ENCODE data around the gene RAB44.
"Not testable (repeated sequence)": the region's sequence is repeated elsewhere in the genome, so short reads cannot be mapped to it uniquely, and the experiment has no call there.

RAB44 gene

DNA sequence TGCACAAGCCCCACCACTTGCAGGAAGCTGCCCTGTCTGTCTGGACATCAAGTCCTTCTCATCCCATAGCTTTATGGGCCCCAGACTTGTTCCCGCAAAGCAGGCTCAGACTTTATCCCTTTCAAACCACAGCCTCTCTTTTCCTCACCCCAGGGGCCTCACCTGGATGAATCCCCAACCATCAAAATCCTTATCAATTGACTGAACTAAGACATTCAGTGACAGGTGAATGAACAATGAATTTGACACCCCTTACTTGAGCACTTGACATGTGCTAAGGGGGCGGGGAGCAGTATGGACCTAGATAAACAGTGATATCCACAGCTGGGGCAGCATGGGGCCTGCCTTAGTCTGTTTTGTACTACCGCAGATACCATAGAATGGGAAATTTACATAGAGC, 5.0 kb downstream of the RAB44 start:
- Histone ChIP-seq H3K9me3 (ENCODE audit: control insufficient read depth, insufficient read depth, low read length) (no peaks in the 10 kb centered on the region), H3K9ac (ENCODE audit: low read depth, low read length) (no peak overlapping the region), H3K36me3 (ENCODE audit: insufficient read depth, low read length) (no peaks in the 10 kb centered on the region), H3K4me1 (ENCODE audit: insufficient read depth, low read length) (no peaks in the 10 kb centered on the region)

DNA sequence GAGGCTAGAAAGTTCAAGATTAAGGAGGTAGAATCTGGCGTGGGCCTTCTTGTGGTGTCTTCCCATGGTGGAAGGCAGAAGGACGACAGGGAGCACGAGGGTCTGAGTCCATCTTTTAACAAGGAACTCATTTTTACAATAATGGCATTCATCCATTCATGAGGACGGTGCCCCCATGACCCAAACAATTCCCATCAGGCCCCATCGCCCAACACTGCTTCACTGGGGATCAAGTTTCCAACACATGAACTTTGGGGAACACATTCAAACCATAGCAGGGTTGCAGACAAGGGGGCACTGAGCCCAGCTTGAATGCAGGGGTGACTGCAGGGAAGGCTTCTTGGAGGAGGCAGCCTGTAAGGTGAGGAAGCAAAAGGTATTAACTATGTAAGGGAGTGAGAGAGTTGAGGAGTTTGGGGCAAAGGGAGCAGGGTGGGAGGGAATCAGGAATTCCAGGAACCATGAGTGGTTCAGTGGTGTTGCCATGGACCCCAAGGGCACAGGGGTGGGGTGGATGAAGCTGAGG, 5.5 kb downstream of the RAB44 start:
- H3K9ac ChIP-seq (ENCODE audit: low read depth, low read length) = no peak overlapping the region
- H3K9me3 ChIP-seq (ENCODE audit: control insufficient read depth, insufficient read depth, low read length) = no peaks in the 10 kb centered on the region
- H3K4me1 ChIP-seq (ENCODE audit: insufficient read depth, low read length) = no peaks in the 10 kb centered on the region
- no peaks in the 10 kb centered on the region for H3K36me3 ChIP-seq (ENCODE audit: insufficient read depth, low read length)

DNA sequence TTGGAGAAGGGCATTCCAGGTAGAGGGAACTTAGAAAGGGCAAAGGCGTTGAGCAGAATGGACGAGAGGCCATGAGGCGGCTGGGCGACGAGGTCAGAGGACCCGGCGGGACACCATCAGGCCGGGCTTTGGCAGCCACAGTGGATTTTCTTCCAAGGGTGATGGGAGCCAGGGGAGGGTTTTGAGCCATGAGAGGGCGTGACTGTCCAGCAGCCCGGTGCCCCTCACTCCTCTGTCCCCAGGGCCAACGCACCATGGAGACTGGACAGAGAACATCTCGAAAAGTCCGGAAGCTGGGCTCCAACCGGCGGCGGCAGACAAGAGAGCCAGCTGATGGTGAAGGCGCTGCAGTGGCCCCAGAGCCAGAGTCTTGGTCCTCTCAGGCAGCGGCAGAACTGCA, 6.4 kb downstream of the RAB44 start:
- Histone ChIP-seq H3K9me3 (ENCODE audit: control insufficient read depth, insufficient read depth, low read length) (no peaks in the 10 kb centered on the region), H3K36me3 (ENCODE audit: insufficient read depth, low read length) (no peaks in the 10 kb centered on the region), H3K4me1 (ENCODE audit: insufficient read depth, low read length) (no peaks in the 10 kb centered on the region), H3K9ac (ENCODE audit: low read depth, low read length) (no peak overlapping the region)

DNA sequence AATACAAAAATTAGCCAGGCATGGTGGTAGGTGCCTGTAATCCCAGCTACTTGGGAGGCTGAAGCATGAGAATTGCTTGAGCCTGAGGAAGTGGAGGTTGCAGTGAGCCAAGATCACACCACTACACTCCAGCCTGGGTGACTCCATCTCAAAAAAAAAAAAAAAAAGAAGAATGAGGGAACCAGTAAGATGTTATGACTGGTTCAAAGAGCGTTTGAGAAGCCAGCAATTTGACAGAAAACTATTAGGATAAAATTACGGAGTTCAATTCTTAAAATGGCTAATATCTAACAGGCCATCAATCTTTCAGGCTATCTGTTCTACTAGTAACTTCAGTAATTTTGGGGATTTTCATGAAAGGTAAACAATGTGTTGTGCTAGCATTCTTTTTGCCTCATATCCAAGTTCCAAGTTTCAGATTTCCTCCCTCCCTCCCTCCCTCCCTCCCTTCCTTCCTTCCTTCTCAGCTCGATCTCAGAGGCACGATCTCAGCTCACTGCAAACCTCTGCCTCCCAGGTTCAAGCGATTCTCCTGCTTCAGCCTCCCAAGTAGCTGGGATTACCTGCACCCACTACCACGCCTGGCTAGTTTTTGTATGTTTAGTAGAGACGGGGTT, 7.4 kb downstream of the RAB44 start:
- not testable (repeated sequence) for H3K9me3 ChIP-seq (ENCODE audit: control insufficient read depth, insufficient read depth, low read length); H3K9ac ChIP-seq (ENCODE audit: low read depth, low read length); H3K4me1 ChIP-seq (ENCODE audit: insufficient read depth, low read length); H3K36me3 ChIP-seq (ENCODE audit: insufficient read depth, low read length)

DNA sequence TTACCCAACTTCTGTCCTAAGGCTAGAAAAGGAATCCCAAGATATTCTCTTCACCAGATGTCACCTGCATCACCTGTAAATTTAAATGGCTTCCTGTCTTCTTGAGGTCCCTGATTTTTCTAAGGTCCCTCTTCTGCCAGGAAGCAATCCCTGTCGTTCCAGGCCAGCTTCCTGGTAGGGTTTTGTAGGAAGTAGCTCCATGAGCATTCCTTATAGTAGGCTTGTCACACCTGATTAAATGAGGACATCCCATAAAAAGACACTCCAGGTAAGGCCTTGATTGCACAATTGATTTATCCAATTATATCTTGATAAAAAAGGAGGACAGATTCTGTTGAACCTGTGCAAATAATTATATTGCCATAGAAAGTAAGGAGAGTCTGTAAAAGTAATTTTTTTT, 8.7 kb downstream of the RAB44 start:
- no peak overlapping the region for H3K9ac ChIP-seq (ENCODE audit: low read depth, low read length)
- no peaks in the 10 kb centered on the region for H3K9me3 ChIP-seq (ENCODE audit: control insufficient read depth, insufficient read depth, low read length)
- no peaks in the 10 kb centered on the region for H3K4me1 ChIP-seq (ENCODE audit: insufficient read depth, low read length)
- no peaks in the 10 kb centered on the region for H3K36me3 ChIP-seq (ENCODE audit: insufficient read depth, low read length)

DNA sequence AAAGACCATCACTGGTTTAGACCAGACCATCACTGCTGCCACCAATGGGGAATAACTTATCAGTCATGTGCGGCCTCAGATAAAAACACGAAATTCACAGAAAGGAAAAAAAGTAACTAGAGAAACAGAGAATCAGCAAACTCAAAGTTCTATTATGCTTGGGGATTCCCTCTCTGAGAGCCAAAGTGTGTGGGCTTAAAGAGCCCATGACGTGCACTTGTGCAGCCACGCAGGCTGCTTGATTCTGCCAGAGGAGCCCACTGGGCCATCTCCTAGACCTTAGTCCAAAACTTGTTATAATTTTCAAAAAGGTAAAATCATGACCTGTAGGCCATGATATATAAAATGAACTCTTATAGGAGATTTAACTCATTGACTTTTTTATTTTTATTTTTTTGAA, 15.2 kb downstream of the RAB44 start:
- no peak overlapping the region for H3K9ac ChIP-seq (ENCODE audit: low read depth, low read length)
- H3K4me1 ChIP-seq (ENCODE audit: insufficient read depth, low read length) = peaks cover 4% of the 10 kb centered on the region; the same call in 1 of the 2 replicates
- H3K36me3 ChIP-seq (ENCODE audit: insufficient read depth, low read length) = no peaks in the 10 kb centered on the region
- H3K9me3 ChIP-seq (ENCODE audit: control insufficient read depth, insufficient read depth, low read length) = no peaks in the 10 kb centered on the region

DNA sequence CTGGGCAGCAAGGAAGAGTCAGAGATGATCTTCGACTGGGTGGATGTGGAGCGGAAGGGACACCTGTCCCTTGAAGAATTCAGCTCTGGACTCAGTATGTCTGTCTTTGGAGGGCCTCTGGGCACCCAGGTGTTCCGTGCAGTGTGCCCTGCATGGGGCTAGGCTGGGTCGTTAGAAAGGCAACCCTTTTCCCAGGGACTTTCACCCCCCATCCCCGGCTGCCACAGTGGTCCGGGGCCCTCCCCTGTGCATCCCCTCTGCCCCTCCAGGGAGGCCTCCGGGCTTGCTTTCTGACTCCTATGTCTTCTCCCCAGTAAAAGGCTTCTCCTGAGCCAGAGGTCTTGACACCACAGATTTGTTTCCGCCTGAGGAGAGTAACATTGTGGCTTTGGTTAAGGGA, 16.2 kb downstream of the RAB44 start:
- no peaks in the 10 kb centered on the region for H3K36me3 ChIP-seq (ENCODE audit: insufficient read depth, low read length)
- H3K4me1 ChIP-seq (ENCODE audit: insufficient read depth, low read length) = peaks cover 4% of the 10 kb centered on the region; the same call in 1 of the 2 replicates
- H3K9ac ChIP-seq (ENCODE audit: low read depth, low read length) = no peak overlapping the region
- H3K9me3 ChIP-seq (ENCODE audit: control insufficient read depth, insufficient read depth, low read length) = no peaks in the 10 kb centered on the region

DNA sequence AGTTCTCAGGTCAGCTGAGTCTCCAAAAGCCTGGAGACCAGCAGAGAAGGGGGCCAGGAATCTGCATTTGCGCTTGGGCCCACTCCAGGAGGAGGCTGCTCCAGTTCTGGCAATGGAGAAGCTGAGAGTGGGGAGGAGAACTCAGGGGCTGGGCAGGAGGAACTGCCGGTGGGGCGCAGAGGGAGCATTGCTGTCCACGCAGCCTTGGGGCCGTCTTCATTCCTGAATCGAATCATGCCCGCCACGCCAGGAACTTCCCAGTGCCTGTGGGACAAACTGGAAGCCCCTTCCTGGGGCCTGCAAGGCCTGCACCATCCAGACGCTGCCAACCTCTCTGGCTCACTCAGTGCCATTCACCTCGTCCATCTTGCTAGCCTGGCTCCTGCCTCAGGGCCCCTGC, 16.9 kb downstream of the RAB44 start:
- Histone ChIP-seq H3K9me3 (ENCODE audit: control insufficient read depth, insufficient read depth, low read length) (no peaks in the 10 kb centered on the region), H3K9ac (ENCODE audit: low read depth, low read length) (no peak overlapping the region), H3K36me3 (ENCODE audit: insufficient read depth, low read length) (no peaks in the 10 kb centered on the region), H3K4me1 (ENCODE audit: insufficient read depth, low read length) (peaks cover 4% of the 10 kb centered on the region; the same call in 1 of the 2 replicates)

DNA sequence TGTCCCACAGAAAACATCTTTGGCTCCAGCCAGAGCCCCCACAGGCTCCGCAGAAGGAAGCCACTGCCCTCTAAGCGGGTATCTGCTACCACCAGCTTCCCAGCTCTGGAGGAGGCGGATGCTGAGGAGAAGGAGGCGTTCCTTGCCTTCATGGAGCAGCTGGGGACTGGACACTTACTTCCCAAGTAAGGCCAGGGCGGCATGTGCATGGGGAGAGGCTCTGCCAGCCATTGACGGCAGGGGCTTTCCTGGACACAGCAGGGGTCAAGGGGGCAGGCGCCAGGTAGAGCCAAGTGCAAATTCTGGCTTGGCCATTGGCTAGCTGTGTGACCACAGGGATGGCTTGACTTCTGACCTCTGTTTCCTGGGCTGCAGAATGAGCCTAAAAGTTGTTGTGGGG, 17.8 kb downstream of the RAB44 start:
- Histone ChIP-seq H3K9me3 (ENCODE audit: control insufficient read depth, insufficient read depth, low read length) (no peaks in the 10 kb centered on the region), H3K9ac (ENCODE audit: low read depth, low read length) (no peak overlapping the region), H3K36me3 (ENCODE audit: insufficient read depth, low read length) (no peaks in the 10 kb centered on the region), H3K4me1 (ENCODE audit: insufficient read depth, low read length) (peaks cover 4% of the 10 kb centered on the region; the same call in 1 of the 2 replicates)

DNA sequence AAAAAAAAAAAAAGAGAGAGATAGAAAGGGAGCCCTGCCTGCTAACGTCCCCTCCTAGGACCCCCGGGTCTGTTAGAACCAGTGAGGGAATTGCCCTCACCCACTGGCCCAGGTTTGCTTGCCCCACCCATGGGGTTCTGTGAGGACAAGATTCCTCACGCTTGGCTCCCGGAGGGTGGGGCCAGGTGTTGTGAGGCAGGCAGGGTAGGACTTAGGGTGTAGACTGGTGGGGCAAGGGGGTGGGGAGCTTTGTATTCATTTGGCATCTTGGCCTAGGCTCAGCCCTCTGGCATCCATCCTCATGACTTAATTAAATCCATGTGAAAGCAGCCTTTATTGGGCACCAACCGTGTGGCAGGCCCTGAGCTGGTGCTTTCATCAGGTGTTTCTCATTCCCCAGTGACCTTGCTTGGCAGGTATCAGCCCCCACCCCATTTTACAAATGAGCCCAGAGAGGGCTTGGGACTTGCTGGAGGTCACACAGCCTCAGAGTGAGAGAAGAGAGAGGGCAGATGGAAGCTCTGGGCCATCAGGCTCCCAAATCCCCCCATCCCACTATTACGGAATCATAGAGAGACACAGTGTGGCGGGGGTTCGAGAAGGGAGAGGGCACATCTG, 19.0 kb downstream of the RAB44 start:
- Histone ChIP-seq H3K4me1 (ENCODE audit: insufficient read depth, low read length) (peaks cover 4% of the 10 kb centered on the region; the same call in 1 of the 2 replicates), H3K36me3 (ENCODE audit: insufficient read depth, low read length) (no peaks in the 10 kb centered on the region), H3K9me3 (ENCODE audit: control insufficient read depth, insufficient read depth, low read length) (no peaks in the 10 kb centered on the region), H3K9ac (ENCODE audit: low read depth, low read length) (no peak overlapping the region)

DNA sequence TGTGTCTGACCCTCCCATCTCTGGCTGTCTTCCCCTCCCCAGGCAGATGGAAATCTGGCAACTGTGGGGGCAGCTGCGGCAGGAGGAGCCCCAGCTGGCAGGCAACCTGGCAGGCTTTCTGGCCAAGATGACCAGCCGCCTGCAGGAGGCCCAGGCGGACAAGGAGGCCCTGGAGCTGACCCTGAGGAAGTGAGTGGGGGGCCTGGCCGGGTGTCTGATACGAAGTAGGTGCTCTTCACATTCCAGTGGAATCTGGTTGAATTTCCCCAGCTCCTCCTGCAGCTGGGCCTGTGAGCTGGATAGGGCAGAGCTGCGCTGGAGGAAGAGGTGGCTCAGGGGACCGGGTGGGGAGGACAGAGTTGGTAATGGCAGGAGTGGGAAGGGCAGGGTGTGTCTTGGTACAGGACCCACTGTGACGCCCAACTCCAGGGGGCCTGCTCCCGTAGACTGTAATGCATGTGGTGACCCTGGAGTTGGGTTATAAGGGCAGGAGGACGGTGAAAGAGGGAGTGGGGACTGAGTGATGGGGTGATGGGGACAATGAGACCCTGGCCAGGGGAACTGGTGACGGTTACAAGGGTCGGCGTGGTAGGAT, 19.7 kb downstream of the RAB44 start:
- Histone ChIP-seq H3K4me1 (ENCODE audit: insufficient read depth, low read length) (peaks cover 4% of the 10 kb centered on the region; the same call in 1 of the 2 replicates), H3K9me3 (ENCODE audit: control insufficient read depth, insufficient read depth, low read length) (no peaks in the 10 kb centered on the region), H3K9ac (ENCODE audit: low read depth, low read length) (no peak overlapping the region), H3K36me3 (ENCODE audit: insufficient read depth, low read length) (no peaks in the 10 kb centered on the region)

DNA sequence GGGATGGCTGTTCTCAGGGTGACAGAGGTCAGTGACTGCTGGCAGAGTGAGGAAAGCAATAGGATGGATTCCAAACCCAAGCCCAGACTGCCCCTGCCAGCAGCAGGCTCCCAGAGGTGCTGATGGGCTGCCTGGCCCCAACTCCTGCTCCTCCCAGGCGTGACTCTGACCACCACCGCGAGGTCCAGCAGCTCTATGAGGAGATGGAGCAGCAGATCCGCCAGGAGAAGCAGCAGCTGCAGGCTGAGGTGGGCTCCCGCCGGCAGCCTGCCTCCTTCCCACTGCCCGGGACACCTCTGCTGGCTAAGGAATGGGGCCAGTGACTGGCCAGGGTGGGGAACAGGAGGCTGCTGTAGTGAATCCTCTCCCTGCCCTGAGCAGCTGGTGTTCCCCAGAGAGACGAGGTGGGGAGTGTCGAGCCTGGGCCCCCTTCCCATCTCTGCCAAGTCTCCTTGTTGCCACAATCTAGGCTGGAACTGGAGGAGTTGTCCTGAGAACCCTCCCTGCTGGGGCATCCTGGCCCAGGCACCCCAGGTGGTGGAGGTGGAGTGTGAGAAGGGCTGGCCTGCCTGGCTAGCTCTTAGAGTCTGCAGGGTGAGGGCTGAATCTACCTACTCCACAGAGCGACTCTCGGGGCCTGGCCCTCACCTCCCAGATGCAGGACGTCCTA, 20.4 kb downstream of the RAB44 start:
- Histone ChIP-seq H3K4me1 (ENCODE audit: insufficient read depth, low read length) (peaks cover 4% of the 10 kb centered on the region; the same call in 1 of the 2 replicates), H3K9ac (ENCODE audit: low read depth, low read length) (no peak overlapping the region), H3K9me3 (ENCODE audit: control insufficient read depth, insufficient read depth, low read length) (no peaks in the 10 kb centered on the region), H3K36me3 (ENCODE audit: insufficient read depth, low read length) (no peaks in the 10 kb centered on the region)

DNA sequence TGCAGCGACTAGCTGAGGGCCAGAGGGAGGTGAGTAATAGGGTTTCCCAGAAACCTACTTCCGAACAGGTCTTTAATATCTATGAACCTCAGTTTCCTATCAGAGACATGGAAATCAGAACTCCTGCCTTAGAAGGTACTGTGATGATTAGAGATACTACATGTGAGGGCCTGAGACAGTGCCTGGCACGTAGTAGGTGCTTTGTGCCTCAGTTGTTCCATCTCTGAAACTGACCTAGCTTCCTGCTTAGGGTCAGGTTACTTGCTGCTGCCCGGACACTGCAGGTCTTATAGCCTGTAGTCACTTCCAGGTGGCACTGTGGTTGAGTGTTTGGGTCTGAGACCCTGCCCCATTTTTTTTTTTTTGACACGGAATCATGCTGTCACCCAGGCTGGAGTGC, 20.9 kb downstream of the RAB44 start:
- Histone ChIP-seq H3K9me3 (ENCODE audit: control insufficient read depth, insufficient read depth, low read length) (no peaks in the 10 kb centered on the region), H3K9ac (ENCODE audit: low read depth, low read length) (no peak overlapping the region), H3K4me1 (ENCODE audit: insufficient read depth, low read length) (peaks cover 4% of the 10 kb centered on the region; the same call in 1 of the 2 replicates), H3K36me3 (ENCODE audit: insufficient read depth, low read length) (no peaks in the 10 kb centered on the region)

DNA sequence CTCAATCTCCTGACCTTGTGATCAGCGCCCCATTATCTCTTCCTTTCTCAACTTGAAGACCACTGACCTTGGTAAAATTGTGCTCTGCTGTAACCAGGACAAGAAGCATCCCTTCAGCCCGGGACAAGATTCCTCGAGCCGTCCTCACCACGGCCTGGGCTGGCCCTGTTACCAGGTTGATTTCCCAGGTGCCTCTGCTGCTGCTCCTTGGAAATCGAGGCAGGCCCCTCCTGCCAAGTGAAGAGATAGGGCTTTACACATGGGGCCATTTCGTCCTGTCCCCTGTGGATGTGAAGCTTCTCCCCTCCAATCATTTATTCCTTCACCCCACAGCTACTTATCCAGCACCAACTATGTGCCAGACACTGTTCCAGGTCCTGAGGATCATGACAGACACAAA, 21.5 kb downstream of the RAB44 start:
- Histone ChIP-seq H3K9ac (ENCODE audit: low read depth, low read length) (no peak overlapping the region), H3K9me3 (ENCODE audit: control insufficient read depth, insufficient read depth, low read length) (no peaks in the 10 kb centered on the region), H3K4me1 (ENCODE audit: insufficient read depth, low read length) (peaks cover 4% of the 10 kb centered on the region; the same call in 1 of the 2 replicates), H3K36me3 (ENCODE audit: insufficient read depth, low read length) (no peaks in the 10 kb centered on the region)
